HCT116 (cell line): ENCODE data around the gene HEMK1.

Experiments used
- EGR1 ChIP-seq: IDR thresholded peaks from 2 replicates; pipeline ENCODE4 v1.6.1; 2012; ENCODE audit warnings: low read depth
- EZH2 ChIP-seq: fragments of 200-600 bp; sonication (generic); IDR thresholded peaks from 2 replicates; pipeline ENCODE4 v1.6.1; 2017; ENCODE audit warnings: antibody characterized with exemption, mixed run types
- FOSL1 ChIP-seq: IDR thresholded peaks from 2 replicates; pipeline ENCODE4 v1.6.1; 2012; ENCODE audit warnings: low read depth
- POLR2AphosphoS5 ChIP-seq: IDR thresholded peaks from 2 replicates; pipeline ENCODE4 v1.6.1; 2011; ENCODE audit warnings: mild to moderate bottlenecking, low read depth, low read length, moderate library complexity
- TF ChIP-seq, protein P1 (sequence below), 3 experiments: fragments of 200-600 bp in 1 of 3; sonication (generic) in 1 of 3; IDR thresholded peaks in 2 of 3; conservative IDR thresholded peaks in 1 of 3; 2 replicates each; pipeline ENCODE4 v1.5.1; 2012 to 2017; ENCODE audit warnings: low read depth in 2 of 3, low read length in 2 of 3, antibody characterized with exemption in 1 of 3, borderline replicate concordance in 1 of 3, control low read depth in 1 of 3, mild to moderate bottlenecking in 1 of 3, mixed read lengths in 1 of 3, mixed run types in 1 of 3, moderate library complexity in 1 of 3; ENCODE audit not compliant: insufficient read depth in 1 of 3
- TF ChIP-seq, protein P2 (sequence below): IDR thresholded peaks from 2 replicates; pipeline ENCODE4 v1.6.1; 2012
- TF ChIP-seq, protein P3 (sequence below): IDR thresholded peaks from 2 replicates; pipeline ENCODE4 v1.6.1; 2012
- TF ChIP-seq, protein P4 (sequence below): IDR thresholded peaks from 2 replicates; pipeline ENCODE4 v1.6.1; 2011; ENCODE audit warnings: mild to moderate bottlenecking, low read length, moderate library complexity; ENCODE audit not compliant: insufficient replicate concordance; ENCODE audit errors: extremely low read depth

DNA sequence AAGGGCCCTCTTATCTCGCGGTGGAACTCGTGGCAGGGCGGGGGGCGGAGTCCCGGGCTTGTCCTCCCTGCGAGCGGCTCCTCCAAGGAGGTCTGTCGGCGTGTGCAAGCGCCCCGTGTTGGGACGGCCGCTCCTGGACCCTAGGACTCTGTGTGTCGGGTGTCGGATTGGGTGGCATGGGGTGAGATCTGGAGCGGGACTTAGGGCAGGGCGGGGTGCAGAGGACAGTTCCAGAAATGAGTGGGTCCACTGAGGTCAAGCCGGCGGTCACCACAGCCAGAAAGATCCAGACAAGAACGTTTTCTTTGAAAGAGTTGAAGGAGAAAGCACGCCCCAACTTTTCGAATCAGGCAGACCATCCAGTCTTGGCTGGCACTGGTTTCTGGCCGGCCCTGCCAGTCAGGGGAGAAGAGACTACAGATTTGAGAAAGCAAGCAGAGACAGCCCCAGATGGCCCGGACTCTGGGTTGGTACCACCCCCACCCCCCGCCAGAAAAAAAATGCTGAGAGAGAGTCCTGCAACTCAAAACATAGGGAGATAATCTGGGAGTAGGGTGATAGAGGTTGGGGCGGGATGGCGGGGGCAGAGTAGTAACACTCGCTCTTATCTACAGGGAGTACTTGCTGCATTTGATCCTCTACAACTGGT lies 43.0 kb downstream of the HEMK1 start:
- TF ChIP-seq, protein P1, sequence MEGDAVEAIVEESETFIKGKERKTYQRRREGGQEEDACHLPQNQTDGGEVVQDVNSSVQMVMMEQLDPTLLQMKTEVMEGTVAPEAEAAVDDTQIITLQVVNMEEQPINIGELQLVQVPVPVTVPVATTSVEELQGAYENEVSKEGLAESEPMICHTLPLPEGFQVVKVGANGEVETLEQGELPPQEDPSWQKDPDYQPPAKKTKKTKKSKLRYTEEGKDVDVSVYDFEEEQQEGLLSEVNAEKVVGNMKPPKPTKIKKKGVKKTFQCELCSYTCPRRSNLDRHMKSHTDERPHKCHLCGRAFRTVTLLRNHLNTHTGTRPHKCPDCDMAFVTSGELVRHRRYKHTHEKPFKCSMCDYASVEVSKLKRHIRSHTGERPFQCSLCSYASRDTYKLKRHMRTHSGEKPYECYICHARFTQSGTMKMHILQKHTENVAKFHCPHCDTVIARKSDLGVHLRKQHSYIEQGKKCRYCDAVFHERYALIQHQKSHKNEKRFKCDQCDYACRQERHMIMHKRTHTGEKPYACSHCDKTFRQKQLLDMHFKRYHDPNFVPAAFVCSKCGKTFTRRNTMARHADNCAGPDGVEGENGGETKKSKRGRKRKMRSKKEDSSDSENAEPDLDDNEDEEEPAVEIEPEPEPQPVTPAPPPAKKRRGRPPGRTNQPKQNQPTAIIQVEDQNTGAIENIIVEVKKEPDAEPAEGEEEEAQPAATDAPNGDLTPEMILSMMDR (IDR thresholded peaks at IDR 0.05 in 2 of 3, conservative IDR thresholded peaks at IDR 0.05 in 1 of 3; ENCODE audit: borderline replicate concordance in 1 of 3, insufficient read depth in 1 of 3, low read depth in 2 of 3, low read length in 2 of 3): no peak
- TF ChIP-seq EZH2 (no peak), EGR1 (no peak), POLR2AphosphoS5 (no peak), FOSL1 (no peak)
- TF ChIP-seq, protein P2, sequence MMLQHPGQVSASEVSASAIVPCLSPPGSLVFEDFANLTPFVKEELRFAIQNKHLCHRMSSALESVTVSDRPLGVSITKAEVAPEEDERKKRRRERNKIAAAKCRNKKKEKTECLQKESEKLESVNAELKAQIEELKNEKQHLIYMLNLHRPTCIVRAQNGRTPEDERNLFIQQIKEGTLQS: no peak
- TF ChIP-seq, protein P3, sequence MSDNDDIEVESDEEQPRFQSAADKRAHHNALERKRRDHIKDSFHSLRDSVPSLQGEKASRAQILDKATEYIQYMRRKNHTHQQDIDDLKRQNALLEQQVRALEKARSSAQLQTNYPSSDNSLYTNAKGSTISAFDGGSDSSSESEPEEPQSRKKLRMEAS: no peak
- TF ChIP-seq, protein P4, sequence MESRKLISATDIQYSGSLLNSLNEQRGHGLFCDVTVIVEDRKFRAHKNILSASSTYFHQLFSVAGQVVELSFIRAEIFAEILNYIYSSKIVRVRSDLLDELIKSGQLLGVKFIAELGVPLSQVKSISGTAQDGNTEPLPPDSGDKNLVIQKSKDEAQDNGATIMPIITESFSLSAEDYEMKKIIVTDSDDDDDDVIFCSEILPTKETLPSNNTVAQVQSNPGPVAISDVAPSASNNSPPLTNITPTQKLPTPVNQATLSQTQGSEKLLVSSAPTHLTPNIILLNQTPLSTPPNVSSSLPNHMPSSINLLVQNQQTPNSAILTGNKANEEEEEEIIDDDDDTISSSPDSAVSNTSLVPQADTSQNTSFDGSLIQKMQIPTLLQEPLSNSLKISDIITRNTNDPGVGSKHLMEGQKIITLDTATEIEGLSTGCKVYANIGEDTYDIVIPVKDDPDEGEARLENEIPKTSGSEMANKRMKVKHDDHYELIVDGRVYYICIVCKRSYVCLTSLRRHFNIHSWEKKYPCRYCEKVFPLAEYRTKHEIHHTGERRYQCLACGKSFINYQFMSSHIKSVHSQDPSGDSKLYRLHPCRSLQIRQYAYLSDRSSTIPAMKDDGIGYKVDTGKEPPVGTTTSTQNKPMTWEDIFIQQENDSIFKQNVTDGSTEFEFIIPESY: no peak
